Bronchial epithelial cell (primary cell): ENCODE results near the gene HDAC4. TPM values are rescaled to one million over a fixed set of nuclear protein-coding genes. Genes with fewer than 3 reads are reported as not detected.

ENCODE experiments used
- DNase-seq: peaks from one replicate; pipeline ENCODE4 v3.0.0-alpha.2; 2010; ENCODE audit warnings: low read depth
- FAIRE-seq: peaks from 2 replicates; lab custom pipeline; 2011; peaks lifted over from hg19 to GRCh38; lab: Jason Lieb, UNC
- H3K27me3 ChIP-seq: 2 replicates; pipeline ENCODE4 v1.5.1; 2011; ENCODE audit warnings: low read length; ENCODE audit not compliant: control insufficient read depth, insufficient read depth
- H3K36me3 ChIP-seq: 2 replicates; pipeline ENCODE4 v1.5.1; 2011; ENCODE audit warnings: low read length; ENCODE audit not compliant: control insufficient read depth, insufficient read depth
- H3K4me3 ChIP-seq: 2 replicates; pipeline ENCODE4 v1.5.1; 2011; ENCODE audit warnings: mild to moderate bottlenecking, low read depth, low read length, control low read depth
- total RNA-seq: library from RNA; depleted of rRNA; stranded (reverse); fragments of >200 nt; gene quantifications from 2 replicates; pipeline ENCODE4 v1.2.1, GENCODE V29; 2014
- TF ChIP-seq, protein P1 (sequence below): IDR thresholded peaks from 2 replicates; pipeline ENCODE4 v1.5.1; 2011; ENCODE audit warnings: mild to moderate bottlenecking, moderate library complexity, low read length, control low read depth, inconsistent platforms; ENCODE audit not compliant: insufficient read depth, severe bottlenecking

HDAC4 gene
- total RNA-seq, 1 donor from 2014 or later, result 5.3 TPM

GRCh38 chr2:239236808-239237205 lies 164.0 kb downstream of the HDAC4 start:
- TF ChIP-seq, protein P1, sequence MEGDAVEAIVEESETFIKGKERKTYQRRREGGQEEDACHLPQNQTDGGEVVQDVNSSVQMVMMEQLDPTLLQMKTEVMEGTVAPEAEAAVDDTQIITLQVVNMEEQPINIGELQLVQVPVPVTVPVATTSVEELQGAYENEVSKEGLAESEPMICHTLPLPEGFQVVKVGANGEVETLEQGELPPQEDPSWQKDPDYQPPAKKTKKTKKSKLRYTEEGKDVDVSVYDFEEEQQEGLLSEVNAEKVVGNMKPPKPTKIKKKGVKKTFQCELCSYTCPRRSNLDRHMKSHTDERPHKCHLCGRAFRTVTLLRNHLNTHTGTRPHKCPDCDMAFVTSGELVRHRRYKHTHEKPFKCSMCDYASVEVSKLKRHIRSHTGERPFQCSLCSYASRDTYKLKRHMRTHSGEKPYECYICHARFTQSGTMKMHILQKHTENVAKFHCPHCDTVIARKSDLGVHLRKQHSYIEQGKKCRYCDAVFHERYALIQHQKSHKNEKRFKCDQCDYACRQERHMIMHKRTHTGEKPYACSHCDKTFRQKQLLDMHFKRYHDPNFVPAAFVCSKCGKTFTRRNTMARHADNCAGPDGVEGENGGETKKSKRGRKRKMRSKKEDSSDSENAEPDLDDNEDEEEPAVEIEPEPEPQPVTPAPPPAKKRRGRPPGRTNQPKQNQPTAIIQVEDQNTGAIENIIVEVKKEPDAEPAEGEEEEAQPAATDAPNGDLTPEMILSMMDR, result no peak

GRCh38 chr2:239236043-239236807 lies 164.6 kb downstream of the HDAC4 start:
- Histone ChIP-seq H3K36me3 (no peaks in the 10 kb centered on the region), H3K4me3 (no peak overlapping the region), H3K27me3 (no peaks in the 10 kb centered on the region)
- TF ChIP-seq, protein P1, result no peak
- DNase-seq (no peak), FAIRE-seq (no peak)

More at GRCh38 chr2:239236808-239237205, 164.0 kb downstream of the HDAC4 start:
- FAIRE-seq (no peak), DNase-seq (no peak)
- Histone ChIP-seq H3K36me3 (no peaks in the 10 kb centered on the region), H3K27me3 (no peaks in the 10 kb centered on the region), H3K4me3 (no peak overlapping the region)

DNA sequence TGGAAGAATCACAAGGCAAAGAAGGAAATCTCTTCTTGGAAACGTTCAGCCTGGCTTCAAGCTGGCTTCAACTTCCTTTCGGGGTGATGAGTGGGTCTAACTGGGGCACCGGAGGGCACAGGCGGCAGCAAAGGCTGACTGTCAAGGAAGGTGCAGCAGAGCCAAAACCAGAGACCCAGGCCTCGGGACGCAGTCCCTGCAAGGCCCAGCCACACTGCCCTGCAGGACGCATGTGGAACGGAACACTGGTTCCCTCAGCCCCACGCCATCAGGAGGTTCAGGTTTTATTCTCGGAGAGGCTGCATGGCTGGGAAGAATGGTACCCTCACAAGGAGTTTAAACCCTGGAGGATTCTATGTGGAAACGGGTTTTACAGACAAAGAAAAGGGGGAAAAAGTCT lies 165.5 kb downstream of the HDAC4 start:
- TF ChIP-seq, protein P1, result no peak
- H3K36me3 ChIP-seq, result no peaks in the 10 kb centered on the region
- no peak for FAIRE-seq
- no peaks in the 10 kb centered on the region for H3K27me3 ChIP-seq
- DNase-seq, result no peak
- H3K4me3 ChIP-seq, result no peak overlapping the region

GRCh38 chr2:239234191-239235175 lies 166.3 kb downstream of the HDAC4 start:
- H3K36me3 ChIP-seq, result no peaks in the 10 kb centered on the region
- DNase-seq, result no peak
- no peak overlapping the region for H3K4me3 ChIP-seq
- H3K27me3 ChIP-seq, result no peaks in the 10 kb centered on the region
- TF ChIP-seq, protein P1, result no peak
- no peak for FAIRE-seq

DNA sequence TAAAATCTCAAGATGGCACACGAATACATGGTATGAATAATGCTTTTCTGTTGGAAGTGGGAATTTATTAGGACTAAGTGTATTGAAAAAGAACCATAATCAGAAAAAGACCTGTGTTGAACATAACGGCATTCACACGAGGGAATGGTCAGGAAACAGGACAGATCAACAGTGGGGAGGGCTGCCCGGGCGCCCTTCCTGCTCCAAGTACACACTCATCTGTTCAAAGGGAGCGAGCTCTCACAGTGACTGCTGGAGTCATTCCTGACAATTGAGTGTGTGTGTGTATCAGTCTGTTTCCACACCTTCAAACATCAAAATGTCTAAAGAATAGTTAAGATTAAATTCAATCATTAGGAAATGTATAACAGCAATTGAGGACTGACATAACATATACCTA lies 167.2 kb downstream of the HDAC4 start:
- FAIRE-seq, result no peak
- no peak for DNase-seq

More for the DNA sequence above, 167.2 kb downstream of the HDAC4 start:
- Histone ChIP-seq H3K36me3 (no peaks in the 10 kb centered on the region), H3K27me3 (no peaks in the 10 kb centered on the region), H3K4me3 (no peak overlapping the region)
- TF ChIP-seq, protein P1, result no peak
